ENCODE results near the gene ZNF20. TPM values are rescaled to one million over a fixed set of nuclear protein-coding genes. Genes with fewer than 3 reads are reported as not detected.

ZNF20 gene
- total RNA-seq, 6 experiments from 2014 or later: 0.98 to 2.7 (median 1.5) TPM

- 13% methylated on average over 2 of the region's 2 CpGs for WGBS (ENCODE audit: insufficient coverage, low coverage, low lambda C conversion rate, missing lambda C conversion rate)
- Histone ChIP-seq H3K27me3 (no peaks in the 10 kb centered on the region), H3K36me3 (no peaks in the 10 kb centered on the region), H3K4me3 (peak overlapping the region; percentile 67 to 99 (median 79)), H3K4me1 (peaks cover 0 to 8% (median 2%) of the 10 kb centered on the region in 4 donors), H3K9me3 (no peaks in the 10 kb centered on the region), H3K27ac (peak overlapping the region; percentile 79 to 88 (median 86))
- no peak for TF ChIP-seq POLR2A (IDR thresholded peaks at IDR 0.05)
- TF ChIP-seq, protein P1, sequence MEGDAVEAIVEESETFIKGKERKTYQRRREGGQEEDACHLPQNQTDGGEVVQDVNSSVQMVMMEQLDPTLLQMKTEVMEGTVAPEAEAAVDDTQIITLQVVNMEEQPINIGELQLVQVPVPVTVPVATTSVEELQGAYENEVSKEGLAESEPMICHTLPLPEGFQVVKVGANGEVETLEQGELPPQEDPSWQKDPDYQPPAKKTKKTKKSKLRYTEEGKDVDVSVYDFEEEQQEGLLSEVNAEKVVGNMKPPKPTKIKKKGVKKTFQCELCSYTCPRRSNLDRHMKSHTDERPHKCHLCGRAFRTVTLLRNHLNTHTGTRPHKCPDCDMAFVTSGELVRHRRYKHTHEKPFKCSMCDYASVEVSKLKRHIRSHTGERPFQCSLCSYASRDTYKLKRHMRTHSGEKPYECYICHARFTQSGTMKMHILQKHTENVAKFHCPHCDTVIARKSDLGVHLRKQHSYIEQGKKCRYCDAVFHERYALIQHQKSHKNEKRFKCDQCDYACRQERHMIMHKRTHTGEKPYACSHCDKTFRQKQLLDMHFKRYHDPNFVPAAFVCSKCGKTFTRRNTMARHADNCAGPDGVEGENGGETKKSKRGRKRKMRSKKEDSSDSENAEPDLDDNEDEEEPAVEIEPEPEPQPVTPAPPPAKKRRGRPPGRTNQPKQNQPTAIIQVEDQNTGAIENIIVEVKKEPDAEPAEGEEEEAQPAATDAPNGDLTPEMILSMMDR (IDR thresholded peaks at IDR 0.05): no peak
- intact Hi-C loops (cut with DNase I): no loop called here
- DNase-seq (no peak), ATAC-seq (no peak)
Observed at GRCh38 chr19:12163826-12164225, 23.7 kb upstream of the ZNF20 start.

DNA sequence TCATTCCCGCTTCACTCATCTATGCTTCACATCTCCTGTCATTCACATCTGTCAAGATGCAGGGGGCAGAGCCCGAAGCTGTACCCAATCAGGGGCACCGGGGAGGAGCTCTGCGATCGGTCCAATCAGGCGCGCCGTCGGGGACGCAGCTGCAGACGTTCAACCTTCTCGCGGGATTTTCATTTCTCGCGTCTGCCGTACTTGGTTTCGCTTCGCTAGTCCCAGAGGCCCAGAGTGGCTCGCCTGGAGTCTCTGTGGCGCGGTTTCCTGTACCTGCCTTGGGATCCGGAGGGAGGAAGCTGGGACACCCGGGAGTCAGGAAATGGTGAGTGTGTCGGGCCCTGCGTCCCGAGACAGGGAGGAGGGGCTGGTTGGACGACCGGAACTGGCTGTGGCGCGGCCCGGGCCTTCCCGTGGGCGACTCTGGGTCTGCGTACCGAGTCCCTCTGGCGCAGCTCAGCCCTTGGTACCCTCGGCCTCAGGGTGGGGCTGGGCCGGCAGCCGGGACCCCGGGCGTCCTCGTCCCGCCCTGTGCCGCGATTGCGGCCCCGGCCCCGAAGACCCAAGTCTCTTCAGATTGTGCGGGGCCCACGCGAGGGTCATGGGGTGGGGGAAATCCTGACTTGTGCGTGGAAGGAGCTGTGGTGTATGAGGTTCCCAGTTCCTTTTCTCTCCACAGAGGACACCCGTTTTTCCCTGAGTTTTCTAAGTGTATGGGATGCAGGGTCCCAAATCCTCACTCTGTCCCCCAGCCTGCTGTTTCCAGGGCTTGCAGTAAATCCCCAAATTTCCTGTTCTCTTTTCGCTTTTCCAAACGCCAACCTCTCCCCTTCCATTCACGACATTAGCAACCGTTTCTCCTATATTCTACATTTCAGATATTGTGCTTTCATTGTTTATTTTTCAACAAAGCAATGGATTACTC is 23.0 kb upstream of the ZNF20 start, which contains the start of gene ZNF136:
Gene ZNF136, plus strand, starts transcription at position 215 of the 925 bp plus-strand sequence. Its CDS starts 108 bp downstream, at position 323.
- ATAC-seq: peak; percentile 98 to 99 (median 98)
- peak; percentile 93 to 96 (median 95) for DNase-seq
- WGBS (ENCODE audit: insufficient coverage, low coverage, low lambda C conversion rate, missing lambda C conversion rate): 1% methylated on average over 25 of the region's 57 CpGs
- Histone ChIP-seq H3K27ac (peak within 1 kb of the TSS; percentile 79 to 88 (median 86)), H3K9me3 (no peaks in the 10 kb centered on the region), H3K27me3 (no peaks in the 10 kb centered on the region), H3K36me3 (no peaks in the 10 kb centered on the region), H3K4me3 (peak within 1 kb of the TSS; percentile 67 to 99 (median 79)), H3K4me1 (peaks cover 0 to 8% (median 2%) of the 10 kb centered on the region in 4 donors)
- TF ChIP-seq, protein P1 (IDR thresholded peaks at IDR 0.05): no peak
- peak; percentile 69 for TF ChIP-seq POLR2A (IDR thresholded peaks at IDR 0.05)
- intact Hi-C loops (cut with DNase I): no loop called here

DNA sequence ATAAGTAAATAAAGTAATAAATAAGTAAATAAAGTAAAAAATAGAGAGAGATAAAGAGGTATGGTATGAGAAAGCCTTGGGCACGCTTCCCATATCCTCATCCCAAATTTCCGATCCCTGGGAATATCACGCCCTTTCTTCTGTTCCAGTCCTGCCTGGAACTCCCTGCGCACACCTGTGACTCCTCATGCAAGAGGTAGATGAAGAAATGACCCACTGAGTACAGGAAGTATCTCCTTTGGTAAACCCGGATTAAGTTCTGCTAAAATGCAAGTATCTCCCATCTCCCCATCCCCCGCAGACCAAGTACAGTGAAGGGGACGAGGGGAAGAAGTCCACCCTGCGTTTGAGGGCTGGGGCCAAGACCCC is 22.3 kb upstream of the ZNF20 start:
- Histone ChIP-seq H3K4me1 (peaks cover 0 to 8% (median 2%) of the 10 kb centered on the region in 4 donors), H3K4me3 (peak overlapping the region; percentile 67 to 99 (median 79)), H3K36me3 (no peaks in the 10 kb centered on the region), H3K27me3 (no peaks in the 10 kb centered on the region), H3K27ac (peak overlapping the region in 2 of 3 donors; percentile 86 to 88), H3K9me3 (no peaks in the 10 kb centered on the region)
- intact Hi-C loops (cut with DNase I): no loop called here
- no peak for TF ChIP-seq POLR2A (IDR thresholded peaks at IDR 0.05)
- TF ChIP-seq, protein P1 (IDR thresholded peaks at IDR 0.05): no peak
- DNase-seq: no peak
- 16% methylated on average over 7 of the region's 8 CpGs for WGBS (ENCODE audit: insufficient coverage, low coverage, low lambda C conversion rate, missing lambda C conversion rate)
- ATAC-seq: no peak

GRCh38 chr19:12159773-12160414 is 19.7 kb upstream of the ZNF20 start:
- 82% methylated on average over 9 of the region's 25 CpGs for WGBS (ENCODE audit: insufficient coverage, low coverage, low lambda C conversion rate, missing lambda C conversion rate)
- TF ChIP-seq POLR2A (IDR thresholded peaks at IDR 0.05): no peak
- TF ChIP-seq, protein P1 (IDR thresholded peaks at IDR 0.05): no peak
- H3K27ac ChIP-seq: no peak overlapping the region
- H3K36me3 ChIP-seq: no peaks in the 10 kb centered on the region
- DNase-seq: no peak
- intact Hi-C loops (cut with DNase I): no loop called here
- no peaks in the 10 kb centered on the region for H3K27me3 ChIP-seq
- no peaks in the 10 kb centered on the region for H3K9me3 ChIP-seq
- no peak overlapping the region for H3K4me3 ChIP-seq
- no peak for ATAC-seq
- peaks cover 0 to 8% (median 2%) of the 10 kb centered on the region in 4 donors for H3K4me1 ChIP-seq
